ENCODE results near the gene TVP23A. TPM values are rescaled to one million over a fixed set of nuclear protein-coding genes. Genes with fewer than 3 reads are reported as not detected.

TVP23A gene
- 3.5 TPM for polyA plus RNA-seq
- long read RNA-seq, donor 1, result 0 reads
- long read RNA-seq, donor 2, result 0 reads
- long read RNA-seq, donor 3, result 0 reads
- long read RNA-seq, donor 4, result 0 reads
- long read RNA-seq, donor 5, result 0 reads
- long read RNA-seq, donor 6, partial matches to known transcripts, result 0 of 2 reads
- long read RNA-seq, donor 6, other reads (novel, unspliced or antisense), result 0 of 2 reads
- long read RNA-seq, donor 7, result 0 reads
- long read RNA-seq, donor 8, result 0 reads
- long read RNA-seq, donor 9, result 0 reads
- long read RNA-seq, donor 10, result 0 reads
- long read RNA-seq, donor 11, result 0 reads

- H3K27me3 ChIP-seq (ENCODE audit: control insufficient read depth, insufficient read depth, low read length), result peaks cover 28% of the 10 kb centered on the region
- H3K4me1 ChIP-seq (ENCODE audit: control insufficient read depth, insufficient read depth, low read length), result no peaks in the 10 kb centered on the region
- H3K27ac ChIP-seq (ENCODE audit: low read length), result no peak within 1 kb of the TSS
- no peaks in the 10 kb centered on the region for H3K9me3 ChIP-seq (ENCODE audit: control insufficient read depth, low read depth, low read length)
- peak within 1 kb of the TSS; percentile 16 for H3K4me3 ChIP-seq (ENCODE audit: low read length)
- no CpG with 5 or more reads among the region's 64 CpGs for WGBS (ENCODE audit: insufficient coverage, low lambda C conversion rate)
- DNase-seq, result peak in 1 of 2 donors; percentile 14
- H3K36me3 ChIP-seq (ENCODE audit: control insufficient read depth, insufficient read depth, low read length), result no peaks in the 10 kb centered on the region
These were observed at the start of gene TVP23A for GRCh38 chr16:10817963-10818941. Gene TVP23A (minus strand): TSS chr16:10818794. CDS start chr16:10818493, 301 bp downstream.

GRCh38 chr16:10868104-10868595 lies 49.6 kb upstream of the TVP23A start:
- Histone ChIP-seq H3K4me1 (ENCODE audit: control insufficient read depth, insufficient read depth, low read length) (no peaks in the 10 kb centered on the region), H3K27ac (ENCODE audit: low read length) (no peak overlapping the region), H3K27me3 (ENCODE audit: control insufficient read depth, insufficient read depth, low read length) (no peaks in the 10 kb centered on the region), H3K4me3 (ENCODE audit: low read length) (no peak overlapping the region), H3K36me3 (ENCODE audit: control insufficient read depth, insufficient read depth, low read length) (no peaks in the 10 kb centered on the region), H3K9me3 (ENCODE audit: control insufficient read depth, low read depth, low read length) (no peaks in the 10 kb centered on the region)
- DNase-seq, result no peak
- WGBS (ENCODE audit: insufficient coverage, low lambda C conversion rate), result no CpG with 5 or more reads among the region's 6 CpGs

GRCh38 chr16:10867199-10867598 lies 48.6 kb upstream of the TVP23A start:
- Histone ChIP-seq H3K36me3 (ENCODE audit: control insufficient read depth, insufficient read depth, low read length) (no peaks in the 10 kb centered on the region), H3K4me3 (ENCODE audit: low read length) (peak overlapping the region; percentile 10), H3K27me3 (ENCODE audit: control insufficient read depth, insufficient read depth, low read length) (no peaks in the 10 kb centered on the region), H3K9me3 (ENCODE audit: control insufficient read depth, low read depth, low read length) (no peaks in the 10 kb centered on the region), H3K27ac (ENCODE audit: low read length) (no peak overlapping the region), H3K4me1 (ENCODE audit: control insufficient read depth, insufficient read depth, low read length) (no peaks in the 10 kb centered on the region)
- DNase-seq, result no peak
- 90% methylated on average over 3 of the region's 6 CpGs for WGBS (ENCODE audit: insufficient coverage, low lambda C conversion rate)

GRCh38 chr16:10865991-10866966 lies 47.7 kb upstream of the TVP23A start:
- no peaks in the 10 kb centered on the region for H3K27me3 ChIP-seq (ENCODE audit: control insufficient read depth, insufficient read depth, low read length)

GRCh38 chr16:10862438-10862837 lies 43.8 kb upstream of the TVP23A start:
- no peak for DNase-seq
- Histone ChIP-seq H3K4me3 (ENCODE audit: low read length) (no peak overlapping the region), H3K9me3 (ENCODE audit: control insufficient read depth, low read depth, low read length) (peaks cover 5% of the 10 kb centered on the region), H3K27ac (ENCODE audit: low read length) (no peak overlapping the region), H3K27me3 (ENCODE audit: control insufficient read depth, insufficient read depth, low read length) (no peaks in the 10 kb centered on the region), H3K4me1 (ENCODE audit: control insufficient read depth, insufficient read depth, low read length) (no peaks in the 10 kb centered on the region), H3K36me3 (ENCODE audit: control insufficient read depth, insufficient read depth, low read length) (no peaks in the 10 kb centered on the region)
- no CpG with 5 or more reads among the region's 2 CpGs for WGBS (ENCODE audit: insufficient coverage, low lambda C conversion rate)

More at GRCh38 chr16:10865991-10866966, 47.7 kb upstream of the TVP23A start:
- DNase-seq, result no peak
- no peaks in the 10 kb centered on the region for H3K36me3 ChIP-seq (ENCODE audit: control insufficient read depth, insufficient read depth, low read length)
- no peaks in the 10 kb centered on the region for H3K9me3 ChIP-seq (ENCODE audit: control insufficient read depth, low read depth, low read length)
- peak overlapping the region; percentile 10 for H3K4me3 ChIP-seq (ENCODE audit: low read length)
- H3K27ac ChIP-seq (ENCODE audit: low read length), result no peak overlapping the region
- WGBS (ENCODE audit: insufficient coverage, low lambda C conversion rate), result 100% methylated on average over 2 of the region's 13 CpGs
- H3K4me1 ChIP-seq (ENCODE audit: control insufficient read depth, insufficient read depth, low read length), result no peaks in the 10 kb centered on the region

- H3K4me1 ChIP-seq (ENCODE audit: control insufficient read depth, insufficient read depth, low read length), result no peaks in the 10 kb centered on the region
- no peak overlapping the region for H3K4me3 ChIP-seq (ENCODE audit: low read length)
- DNase-seq, result no peak
- H3K36me3 ChIP-seq (ENCODE audit: control insufficient read depth, insufficient read depth, low read length), result no peaks in the 10 kb centered on the region
- no peak overlapping the region for H3K27ac ChIP-seq (ENCODE audit: low read length)
- no peaks in the 10 kb centered on the region for H3K27me3 ChIP-seq (ENCODE audit: control insufficient read depth, insufficient read depth, low read length)
- WGBS (ENCODE audit: insufficient coverage, low lambda C conversion rate), result 94% methylated on average over 3 of the region's 6 CpGs
- peaks cover 5% of the 10 kb centered on the region for H3K9me3 ChIP-seq (ENCODE audit: control insufficient read depth, low read depth, low read length)
These were observed 41.1 kb upstream of the TVP23A start for GRCh38 chr16:10859658-10860057.

- Histone ChIP-seq H3K9me3 (ENCODE audit: control insufficient read depth, low read depth, low read length) (peaks cover 5% of the 10 kb centered on the region), H3K4me1 (ENCODE audit: control insufficient read depth, insufficient read depth, low read length) (no peaks in the 10 kb centered on the region), H3K27ac (ENCODE audit: low read length) (no peak overlapping the region), H3K4me3 (ENCODE audit: low read length) (no peak overlapping the region), H3K27me3 (ENCODE audit: control insufficient read depth, insufficient read depth, low read length) (no peaks in the 10 kb centered on the region), H3K36me3 (ENCODE audit: control insufficient read depth, insufficient read depth, low read length) (no peaks in the 10 kb centered on the region)
- WGBS (ENCODE audit: insufficient coverage, low lambda C conversion rate), result 100% methylated on average over 2 of the region's 2 CpGs
- DNase-seq, result no peak
These were observed 40.4 kb upstream of the TVP23A start for GRCh38 chr16:10859020-10859419.

GRCh38 chr16:10858203-10858602 lies 39.6 kb upstream of the TVP23A start:
- no peak for DNase-seq
- H3K4me1 ChIP-seq (ENCODE audit: control insufficient read depth, insufficient read depth, low read length), result no peaks in the 10 kb centered on the region
- WGBS (ENCODE audit: insufficient coverage, low lambda C conversion rate), result 0% methylated on average over 1 of the region's 1 CpG

GRCh38 chr16:10856042-10856441 lies 37.4 kb upstream of the TVP23A start:
- Histone ChIP-seq H3K27ac (ENCODE audit: low read length) (no peak overlapping the region), H3K4me3 (ENCODE audit: low read length) (no peak overlapping the region), H3K4me1 (ENCODE audit: control insufficient read depth, insufficient read depth, low read length) (no peaks in the 10 kb centered on the region), H3K36me3 (ENCODE audit: control insufficient read depth, insufficient read depth, low read length) (no peaks in the 10 kb centered on the region), H3K27me3 (ENCODE audit: control insufficient read depth, insufficient read depth, low read length) (no peaks in the 10 kb centered on the region), H3K9me3 (ENCODE audit: control insufficient read depth, low read depth, low read length) (peaks cover 5% of the 10 kb centered on the region)
- WGBS (ENCODE audit: insufficient coverage, low lambda C conversion rate), result no CpG with 5 or more reads among the region's 2 CpGs
- DNase-seq, result no peak

More at GRCh38 chr16:10858203-10858602, 39.6 kb upstream of the TVP23A start:
- no peak overlapping the region for H3K4me3 ChIP-seq (ENCODE audit: low read length)
- no peaks in the 10 kb centered on the region for H3K36me3 ChIP-seq (ENCODE audit: control insufficient read depth, insufficient read depth, low read length)
- H3K9me3 ChIP-seq (ENCODE audit: control insufficient read depth, low read depth, low read length), result peaks cover 5% of the 10 kb centered on the region
- H3K27me3 ChIP-seq (ENCODE audit: control insufficient read depth, insufficient read depth, low read length), result no peaks in the 10 kb centered on the region
- H3K27ac ChIP-seq (ENCODE audit: low read length), result no peak overlapping the region
